HepG2 (cell line): Measurements from ENCODE around the gene LOC128125822.
A peak's percentile ranks its signal among the peaks of the same experiment; 100 is the strongest.

Source experiments
- AGO2 ChIP-seq: fragments of 200-400 bp; formaldehyde crosslinking; optimal IDR thresholded peaks from 2 replicates; pipeline ENCODE3; 2017; ENCODE audit warnings: mild to moderate bottlenecking, low read depth, low read length, moderate library complexity
- KDM4B ChIP-seq: sonication (generic); formaldehyde crosslinking; IDR thresholded peaks from 2 replicates; pipeline ENCODE4 v1.4.0; 2020; ENCODE audit warnings: missing genetic modification reagents
- MTA3 ChIP-seq: sonication (generic); formaldehyde crosslinking; IDR thresholded peaks from 2 replicates; pipeline ENCODE4 v1.4.0; 2020; ENCODE audit warnings: missing genetic modification reagents
- NFYC ChIP-seq: IDR thresholded peaks from 2 replicates; pipeline ENCODE4 v1.6.1; 2016; ENCODE audit warnings: missing genetic modification reagents, missing compliant biosample characterization
- PHF5A ChIP-seq: IDR thresholded peaks from one replicate; pipeline ENCODE4 v1.6.1; 2018; ENCODE audit warnings: low read depth, missing genetic modification reagents; ENCODE audit not compliant: unreplicated experiment
- POLR2AphosphoS2 ChIP-seq: IDR thresholded peaks from 2 replicates; pipeline ENCODE4 v1.6.1; 2011; ENCODE audit warnings: low read depth, low read length, improper control_type of control experiment
- POLR2G ChIP-seq: fragments of 200-400 bp; formaldehyde crosslinking; IDR thresholded peaks from 2 replicates; pipeline ENCODE4 v1.6.1; 2018; ENCODE audit warnings: mild to moderate bottlenecking, low read depth, low read length, moderate library complexity
- RBM22 ChIP-seq: fragments of 200-400 bp; formaldehyde crosslinking; optimal IDR thresholded peaks from 2 replicates; pipeline ENCODE3; 2017; ENCODE audit warnings: mild to moderate bottlenecking, low read length, moderate library complexity
- RFX3 ChIP-seq: IDR thresholded peaks from 2 replicates; pipeline ENCODE4 v1.6.1; 2016; ENCODE audit warnings: missing biosample characterization, missing genetic modification reagents
- SSRP1 ChIP-seq: IDR thresholded peaks from 2 replicates; pipeline ENCODE4 v1.6.1; 2016; ENCODE audit warnings: control low read depth
- TEAD2 ChIP-seq: sonication (generic); formaldehyde crosslinking; IDR thresholded peaks from 2 replicates; pipeline ENCODE4 v1.9.0; 2021; ENCODE audit warnings: missing genetic modification reagents
- YY1 ChIP-seq: IDR thresholded peaks from 2 replicates; pipeline ENCODE4 v1.6.1; 2011; ENCODE audit warnings: low read length, low read depth, moderate library complexity, mild to moderate bottlenecking; ENCODE audit not compliant: insufficient read depth, insufficient replicate concordance
- ZBTB38 ChIP-seq: sonication (generic); formaldehyde crosslinking; IDR thresholded peaks from 2 replicates; pipeline ENCODE4 v1.5.1; 2020; ENCODE audit warnings: mild to moderate bottlenecking, missing genetic modification reagents
- ZNF766 ChIP-seq: sonication (generic); formaldehyde crosslinking; IDR thresholded peaks from 2 replicates; pipeline ENCODE4 v1.5.0; 2020; ENCODE audit warnings: missing genetic modification reagents, borderline replicate concordance
- ZNF800 ChIP-seq: sonication (generic); formaldehyde crosslinking; IDR thresholded peaks from 2 replicates; pipeline ENCODE4 v1.4.0; 2020; ENCODE audit warnings: missing genetic modification reagents
- TF ChIP-seq, protein P1 (sequence below): sonication (generic); formaldehyde crosslinking; IDR thresholded peaks from 2 replicates; pipeline ENCODE4 v1.5.0; 2020; ENCODE audit warnings: missing genetic modification reagents

The LOC128125822 gene

GRCh38 chr6:63579937-63580703 lies 7.8 kb downstream of the LOC128125822 start (continued):
- no peak for TF ChIP-seq YY1
- no peak for TF ChIP-seq PHF5A (CRISPR knock-in tag)
- no peak for TF ChIP-seq NFYC (CRISPR knock-in tag)
- no peak for TF ChIP-seq TEAD2
- TF ChIP-seq POLR2G = peak; percentile 58; the same call in 1 of the 2 replicates
- TF ChIP-seq ZNF800 (CRISPR knock-in tag) = no peak
- peak; percentile 90 for TF ChIP-seq RBM22
- TF ChIP-seq ZNF766 (CRISPR knock-in tag) = no peak
- TF ChIP-seq SSRP1 = peak; percentile 21; the same call in 1 of the 2 replicates
- TF ChIP-seq MTA3 = no peak
- TF ChIP-seq ZBTB38 = no peak
- TF ChIP-seq RFX3 (CRISPR knock-in tag) = no peak
- TF ChIP-seq, protein P1, sequence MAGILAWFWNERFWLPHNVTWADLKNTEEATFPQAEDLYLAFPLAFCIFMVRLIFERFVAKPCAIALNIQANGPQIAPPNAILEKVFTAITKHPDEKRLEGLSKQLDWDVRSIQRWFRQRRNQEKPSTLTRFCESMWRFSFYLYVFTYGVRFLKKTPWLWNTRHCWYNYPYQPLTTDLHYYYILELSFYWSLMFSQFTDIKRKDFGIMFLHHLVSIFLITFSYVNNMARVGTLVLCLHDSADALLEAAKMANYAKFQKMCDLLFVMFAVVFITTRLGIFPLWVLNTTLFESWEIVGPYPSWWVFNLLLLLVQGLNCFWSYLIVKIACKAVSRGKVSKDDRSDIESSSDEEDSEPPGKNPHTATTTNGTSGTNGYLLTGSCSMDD = no peak
- TF ChIP-seq POLR2AphosphoS2 = peak; percentile 90
- no peak for TF ChIP-seq KDM4B (CRISPR knock-in tag)
- peak; percentile 70 for TF ChIP-seq AGO2
